Neural cell (in vitro differentiated cells): ENCODE results near the gene MPPED2. TPM values are rescaled to one million over a fixed set of nuclear protein-coding genes. Genes with fewer than 3 reads are reported as not detected.

Source experiments
- H2AFZ ChIP-seq: fragments of 200-600, 300-800 bp; sonication (generic), shearing (Covaris generic); 2 replicates; pipeline ENCODE4 v1.6.0; 2014; ENCODE audit warnings: low read depth, mild to moderate bottlenecking, antibody characterized with exemption, low read length, moderate library complexity
- H3F3A ChIP-seq: fragments of 200-600 bp; shearing (Covaris generic); 2 replicates; pipeline ENCODE4 v1.6.1; 2016; ENCODE audit warnings: mild to moderate bottlenecking, moderate library complexity, mixed read lengths, antibody characterized with exemption, low read length; ENCODE audit not compliant: insufficient read depth, poor library complexity, severe bottlenecking
- H3K27ac ChIP-seq: fragments of 200-600, 300-800 bp; sonication (generic), shearing (Covaris generic); 2 replicates; pipeline ENCODE4 v1.5.1; 2014; ENCODE audit warnings: mild to moderate bottlenecking, low read length, moderate library complexity
- H3K27me3 ChIP-seq: fragments of 300-800, 200-600 bp; sonication (generic), shearing (Covaris generic); 2 replicates; pipeline ENCODE4 v1.6.0; 2014; ENCODE audit warnings: mild to moderate bottlenecking, low read depth, low read length, moderate library complexity; ENCODE audit not compliant: insufficient read depth
- H3K36me3 ChIP-seq: fragments of 300-800, 200-600 bp; sonication (generic), shearing (Covaris generic); 2 replicates; pipeline ENCODE4 v1.5.1; 2014; ENCODE audit warnings: mild to moderate bottlenecking, antibody characterized with exemption, low read length, moderate library complexity; ENCODE audit not compliant: insufficient read depth
- H3K4me2 ChIP-seq: fragments of 300-800, 200-600 bp; sonication (generic), shearing (Covaris generic); 2 replicates; pipeline ENCODE4 v1.6.0; 2014; ENCODE audit warnings: mild to moderate bottlenecking, low read length
- H3K4me3 ChIP-seq: fragments of 300-800, 200-600 bp; sonication (generic), shearing (Covaris generic); 2 replicates; pipeline ENCODE4 v1.5.1; 2014; ENCODE audit warnings: mild to moderate bottlenecking, low read length, moderate library complexity
- H3K79me2 ChIP-seq: fragments of 200-600 bp; shearing (Covaris generic); replicated peaks from 2 replicates; pipeline ENCODE4 v1.6.0; 2014; ENCODE audit warnings: mild to moderate bottlenecking, low read length, moderate library complexity; ENCODE audit not compliant: insufficient read depth
- H3K9ac ChIP-seq: fragments of 300-800, 200-600 bp; sonication (generic), shearing (Covaris generic); 2 replicates; pipeline ENCODE4 v1.6.1; 2016; ENCODE audit warnings: mild to moderate bottlenecking, low read length, mixed read lengths
- H3K9me2 ChIP-seq: fragments of 200-600 bp; shearing (Covaris generic); 2 replicates; pipeline ENCODE4 v1.6.1; 2016; ENCODE audit warnings: mild to moderate bottlenecking, low read length, mixed read lengths; ENCODE audit not compliant: insufficient read depth
- H3K9me3 ChIP-seq: fragments of 200-600, 300-800 bp; sonication (generic), shearing (Covaris generic); 2 replicates; pipeline ENCODE4 v1.6.1; 2016; ENCODE audit warnings: mild to moderate bottlenecking, mixed run types, low read length, moderate library complexity, mixed read lengths
- H4K20me1 ChIP-seq: fragments of 200-600 bp; shearing (Covaris generic); 2 replicates; pipeline ENCODE4 v1.6.1; 2016; ENCODE audit warnings: mild to moderate bottlenecking, mixed run types; ENCODE audit not compliant: insufficient read depth
- CTCF ChIP-seq: fragments of 450-650 bp; IDR thresholded peaks from 2 replicates; pipeline ENCODE4 v1.5.1; 2014; ENCODE audit warnings: antibody characterized with exemption, mild to moderate bottlenecking, moderate library complexity; ENCODE audit not compliant: poor library complexity, severe bottlenecking
- EP300 ChIP-seq: fragments of 450-650 bp; conservative IDR thresholded peaks from 2 replicates; pipeline ENCODE4 v1.6.1; 2014; ENCODE audit warnings: antibody characterized with exemption, mild to moderate bottlenecking, moderate library complexity; ENCODE audit not compliant: poor library complexity, severe bottlenecking
- EZH2 ChIP-seq: fragments of 200-600, 300-800 bp; shearing (Covaris generic), sonication (generic); IDR thresholded peaks from 2 replicates; pipeline ENCODE4 v1.6.1; 2014; ENCODE audit warnings: antibody characterized with exemption, low read length, borderline replicate concordance, mild to moderate bottlenecking; ENCODE audit not compliant: insufficient read depth, poor library complexity, severe bottlenecking
- MXI1 ChIP-seq: fragments of 450-650 bp; conservative IDR thresholded peaks from 2 replicates; pipeline ENCODE4 v1.6.1; 2014; ENCODE audit warnings: antibody characterized with exemption, mild to moderate bottlenecking; ENCODE audit not compliant: poor library complexity, severe bottlenecking
- POLR2AphosphoS5 ChIP-seq: IDR thresholded peaks from 2 replicates; pipeline ENCODE4 v1.6.1; 2012
- RAD21 ChIP-seq: fragments of 450-650 bp; conservative IDR thresholded peaks from 2 replicates; pipeline ENCODE4 v1.6.1; 2014; ENCODE audit warnings: antibody characterized with exemption, mild to moderate bottlenecking, moderate library complexity
- REST ChIP-seq: IDR thresholded peaks from 2 replicates; pipeline ENCODE4 v1.6.1; 2012; ENCODE audit warnings: borderline replicate concordance
- SMC3 ChIP-seq: fragments of 450-650 bp; conservative IDR thresholded peaks from 2 replicates; pipeline ENCODE4 v1.6.1; 2014; ENCODE audit warnings: antibody characterized with exemption, mild to moderate bottlenecking, moderate library complexity; ENCODE audit not compliant: poor library complexity
- TAF1 ChIP-seq: IDR thresholded peaks from 2 replicates; pipeline ENCODE4 v1.6.1; 2012; ENCODE audit warnings: low read depth
- polyA minus RNA-seq: library from RNA; depleted of rRNA, polyadenylated mRNA; stranded (reverse); fragments of >200 nt; gene quantifications from 2 replicates; pipeline ENCODE4 v1.2.3, GENCODE V29; 2014
- polyA plus RNA-seq: library from polyadenylated mRNA; depleted of rRNA; stranded (reverse); fragments of >200 nt; gene quantifications from 2 replicates; pipeline ENCODE4 v1.2.3, GENCODE V29; 2014

Gene MPPED2
- polyA plus RNA-seq (81.4 and 99.7 TPM in 2 replicates), polyA minus RNA-seq (165 and 187 TPM in 2 replicates)

- TF ChIP-seq CTCF (peak; percentile 73), SMC3 (peak; percentile 56), MXI1 (no peak), RAD21 (peak; percentile 48), POLR2AphosphoS5 (peak; percentile 84), EZH2 (no peak), REST (peak; percentile 51), EP300 (no peak), TAF1 (peak; percentile 55)
Observed at GRCh38 chr11:30586251-30587144, at the start of gene MPPED2. MPPED2 (minus strand) TSS chr11:30586353; CDS start chr11:30580373, 5,980 bp downstream.

GRCh38 chr11:30635401-30635989, 49.3 kb upstream of the MPPED2 start:
- H3K27ac ChIP-seq, result peak overlapping the region; percentile 93
- no peaks in the 10 kb centered on the region for H3K36me3 ChIP-seq
- H2AFZ ChIP-seq, result peak overlapping the region; percentile 35
- H3K9me2 ChIP-seq, result no peaks in the 10 kb centered on the region
- no peaks in the 10 kb centered on the region for H3K27me3 ChIP-seq
- peak overlapping the region; percentile 69 for H3K9ac ChIP-seq
- H3K4me2 ChIP-seq, result peak overlapping the region; percentile 62
- H3K9me3 ChIP-seq, result no peaks in the 10 kb centered on the region
- peak; percentile 87 for TF ChIP-seq POLR2AphosphoS5
- no peak for TF ChIP-seq RAD21
- no peak for TF ChIP-seq CTCF
- TF ChIP-seq TAF1, result peak; percentile 47
- TF ChIP-seq EZH2, result no peak
- TF ChIP-seq REST, result peak; percentile 63
- TF ChIP-seq EP300, result peak; percentile 98
- TF ChIP-seq MXI1, result no peak
- peak; percentile 10 for TF ChIP-seq SMC3
- peaks cover 5% of the 10 kb centered on the region for H3F3A ChIP-seq
- H3K4me3 ChIP-seq, result peak overlapping the region; percentile 58
- H3K79me2 ChIP-seq, result no peaks in the 10 kb centered on the region
- no peaks in the 10 kb centered on the region for H4K20me1 ChIP-seq

More at GRCh38 chr11:30586251-30587144, at the start of gene MPPED2:
- Histone ChIP-seq H3K36me3 (no peaks in the 10 kb centered on the region), H3F3A (peaks cover 12% of the 10 kb centered on the region), H3K9ac (peak within 1 kb of the TSS; percentile 98), H3K27me3 (no peaks in the 10 kb centered on the region), H3K27ac (peak within 1 kb of the TSS; percentile 98), H3K79me2 (peaks cover 67% of the 10 kb centered on the region), H3K9me2 (no peaks in the 10 kb centered on the region), H3K9me3 (no peaks in the 10 kb centered on the region), H2AFZ (peak within 1 kb of the TSS; percentile 57), H3K4me2 (peak within 1 kb of the TSS; percentile 96), H4K20me1 (no peaks in the 10 kb centered on the region), H3K4me3 (peak within 1 kb of the TSS; percentile 89)
